Endodermal cell (in vitro differentiated cells): ENCODE measurements around the gene ABLIM1. TPM values are rescaled to one million over a fixed set of nuclear protein-coding genes. Genes with fewer than 3 reads are reported as not detected.

Source experiments
- DNase-seq: peaks from one replicate; pipeline ENCODE4 v3.0.0-alpha.2; 2017
- H3K27ac ChIP-seq: 2 replicates; pipeline ENCODE4 v1.5.1; 2013; ENCODE audit warnings: mild to moderate bottlenecking, low read depth, low read length, moderate library complexity
- H3K27me3 ChIP-seq: 2 replicates; pipeline ENCODE4 v1.6.1; 2013; ENCODE audit warnings: mild to moderate bottlenecking, low read length, moderate library complexity; ENCODE audit not compliant: insufficient read depth, control insufficient read depth, poor library complexity, severe bottlenecking
- H3K36me3 ChIP-seq: 2 replicates; pipeline ENCODE4 v1.7.0; 2013; ENCODE audit warnings: mild to moderate bottlenecking, low read length, moderate library complexity; ENCODE audit not compliant: control insufficient read depth, insufficient read depth
- H3K4me1 ChIP-seq: one replicate; pipeline ENCODE4 v1.7.0; 2013; ENCODE audit warnings: low read length; ENCODE audit not compliant: control insufficient read depth, insufficient read depth
- H3K4me3 ChIP-seq: 2 replicates; pipeline ENCODE4 v1.5.1; 2013; ENCODE audit warnings: mild to moderate bottlenecking, low read length, moderate library complexity
- H3K9ac ChIP-seq: 2 replicates; pipeline ENCODE4 v1.6.1; 2013; ENCODE audit warnings: mild to moderate bottlenecking, low read length, moderate library complexity; ENCODE audit not compliant: poor library complexity, severe bottlenecking; ENCODE audit errors: extremely low read depth
- H3K9me3 ChIP-seq: 2 replicates; pipeline ENCODE4 v1.6.1; 2013; ENCODE audit warnings: mild to moderate bottlenecking, low read length, moderate library complexity; ENCODE audit not compliant: control insufficient read depth
- H3K27ac Mint-ChIP-seq: 2 replicates; pipeline ENCODE4 v1.8.0; 2020; ENCODE audit warnings: mixed read lengths
- H3K27me3 Mint-ChIP-seq: 2 replicates; pipeline ENCODE4 v1.8.0; 2021; ENCODE audit warnings: mild to moderate bottlenecking, mixed read lengths; ENCODE audit not compliant: insufficient read depth
- H3K36me3 Mint-ChIP-seq: 2 replicates; pipeline ENCODE4 v1.8.0; 2020; ENCODE audit warnings: low read depth, mixed read lengths
- H3K4me1 Mint-ChIP-seq: 2 replicates; pipeline ENCODE4 v1.8.0; 2020; ENCODE audit warnings: mixed read lengths
- H3K4me3 Mint-ChIP-seq: 2 replicates; pipeline ENCODE4 v1.8.0; 2020; ENCODE audit warnings: mild to moderate bottlenecking, moderate library complexity, mixed read lengths
- H3K9me3 Mint-ChIP-seq: 2 replicates; pipeline ENCODE4 v1.8.0; 2020; ENCODE audit warnings: mild to moderate bottlenecking, mixed read lengths
- CTCF ChIP-seq: fragments of 200-600 bp; sonication (generic); conservative IDR thresholded peaks from 2 replicates; pipeline ENCODE4 v1.5.0; 2021; ENCODE audit warnings: antibody characterized with exemption, mild to moderate bottlenecking
- WGBS, 2 experiments: methylation state at CpG; one replicate each; pipeline versions ENCODE4 v1.1.5 to v1.1.7; 2013; ENCODE audit warnings: missing lambda C conversion rate in 2 of 2, mixed read lengths in 1 of 2; ENCODE audit not compliant: insufficient coverage in 1 of 2, insufficient read length in 1 of 2; 5-methylcytosine and 5-hydroxymethylcytosine counted together
- total RNA-seq, 2 donors: library from RNA; stranded (reverse); fragmentation: NEBNext Ultra II Directional in 1 of 2; extraction: Animal tissue kit (Norgen Biotek cat#: 25700) in 1 of 2; gene quantifications; 2 replicates in 1 of 2; 3 replicates in 1 of 2; pipeline ENCODE4 v1.2.1, GENCODE V29; 2021

ABLIM1 gene
- total RNA-seq, 2 donors from 2014 or later, result 39.3 to 49.3 TPM

- H3K36me3 ChIP-seq, result peaks cover 17% of the 10 kb centered on the region
- TF ChIP-seq CTCF, result no peak
These were observed 217.0 kb downstream of the ABLIM1 start for GRCh38 chr10:114441107-114441506.

GRCh38 chr10:114437473-114438292 lies 220.4 kb downstream of the ABLIM1 start:
- TF ChIP-seq CTCF, result peak; percentile 77
- H3K36me3 Mint-ChIP-seq, result peaks cover 41% of the 10 kb centered on the region
- no peak overlapping the region for H3K4me3 ChIP-seq
- no peaks in the 10 kb centered on the region for H3K4me1 ChIP-seq
- peak; percentile 47 for DNase-seq
- no peaks in the 10 kb centered on the region for H3K27me3 ChIP-seq
- peaks cover 17% of the 10 kb centered on the region for H3K36me3 ChIP-seq
- H3K9ac ChIP-seq, result no peak overlapping the region
- no peak overlapping the region for H3K27ac ChIP-seq
- H3K4me3 Mint-ChIP-seq, result no peak overlapping the region
- peaks cover 7% of the 10 kb centered on the region for H3K27me3 Mint-ChIP-seq
- no peaks in the 10 kb centered on the region for H3K9me3 Mint-ChIP-seq
- peaks cover 18% of the 10 kb centered on the region for H3K4me1 Mint-ChIP-seq
- no peak overlapping the region for H3K27ac Mint-ChIP-seq
- H3K9me3 ChIP-seq, result no peaks in the 10 kb centered on the region
- 80 to 82% methylated on average over 5 to 9 of the region's 9 CpGs for WGBS, 2 experiments

More at GRCh38 chr10:114441107-114441506, 217.0 kb downstream of the ABLIM1 start:
- DNase-seq, result no peak
- Mint-ChIP-seq H3K4me3 (no peak overlapping the region), H3K27ac (no peak overlapping the region), H3K9me3 (no peaks in the 10 kb centered on the region), H3K36me3 (peaks cover 42% of the 10 kb centered on the region), H3K27me3 (peaks cover 22% of the 10 kb centered on the region), H3K4me1 (peaks cover 23% of the 10 kb centered on the region)
- Histone ChIP-seq H3K4me1 (no peaks in the 10 kb centered on the region), H3K4me3 (no peak overlapping the region), H3K27ac (no peak overlapping the region), H3K27me3 (peaks cover 13% of the 10 kb centered on the region), H3K9me3 (no peaks in the 10 kb centered on the region), H3K9ac (no peak overlapping the region)
- 100% methylated on average over 1 of the region's 1 CpG for WGBS, 2 experiments

- peaks cover 13% of the 10 kb centered on the region for H3K4me1 Mint-ChIP-seq
- no peaks in the 10 kb centered on the region for H3K9me3 ChIP-seq
- DNase-seq, result no peak
- H3K27me3 Mint-ChIP-seq, result peaks cover 4% of the 10 kb centered on the region
- 92% methylated on average over 2 of the region's 2 CpGs; no CpG with 5 or more reads in 1 of the 2 experiments for WGBS, 2 experiments
- no peak overlapping the region for H3K27ac Mint-ChIP-seq
- H3K27ac ChIP-seq, result no peak overlapping the region
- TF ChIP-seq CTCF, result no peak
- H3K4me3 Mint-ChIP-seq, result no peak overlapping the region
- H3K4me1 ChIP-seq, result no peaks in the 10 kb centered on the region
- peaks cover 17% of the 10 kb centered on the region for H3K36me3 ChIP-seq
- H3K36me3 Mint-ChIP-seq, result peaks cover 41% of the 10 kb centered on the region
- H3K9me3 Mint-ChIP-seq, result no peaks in the 10 kb centered on the region
- no peaks in the 10 kb centered on the region for H3K27me3 ChIP-seq
- H3K9ac ChIP-seq, result no peak overlapping the region
- H3K4me3 ChIP-seq, result no peak overlapping the region
These were observed 221.1 kb downstream of the ABLIM1 start for GRCh38 chr10:114436941-114437340.
